Measurements from ENCODE around the gene SLC25A52. TPM values are rescaled to one million over a fixed set of nuclear protein-coding genes. Genes with fewer than 3 reads are reported as not detected.
"Not testable (repeated sequence)": the region's sequence is repeated elsewhere in the genome, so short reads cannot be mapped to it uniquely, and the experiment has no call there.

The SLC25A52 gene
- total RNA-seq, 4 donors from 2014 or later, result 0.83 TPM; not detected in 3

GRCh38 chr18:31738460-31739407 lies 21.9 kb downstream of the SLC25A52 start:
- TF ChIP-seq EP300 (IDR thresholded peaks at IDR 0.05), result no peak
- no peak for TF ChIP-seq POLR2A (IDR thresholded peaks at IDR 0.05; ENCODE audit: low read depth)
- no peak for TF ChIP-seq POLR2AphosphoS5 (IDR thresholded peaks at IDR 0.05)
- TF ChIP-seq, protein P1, sequence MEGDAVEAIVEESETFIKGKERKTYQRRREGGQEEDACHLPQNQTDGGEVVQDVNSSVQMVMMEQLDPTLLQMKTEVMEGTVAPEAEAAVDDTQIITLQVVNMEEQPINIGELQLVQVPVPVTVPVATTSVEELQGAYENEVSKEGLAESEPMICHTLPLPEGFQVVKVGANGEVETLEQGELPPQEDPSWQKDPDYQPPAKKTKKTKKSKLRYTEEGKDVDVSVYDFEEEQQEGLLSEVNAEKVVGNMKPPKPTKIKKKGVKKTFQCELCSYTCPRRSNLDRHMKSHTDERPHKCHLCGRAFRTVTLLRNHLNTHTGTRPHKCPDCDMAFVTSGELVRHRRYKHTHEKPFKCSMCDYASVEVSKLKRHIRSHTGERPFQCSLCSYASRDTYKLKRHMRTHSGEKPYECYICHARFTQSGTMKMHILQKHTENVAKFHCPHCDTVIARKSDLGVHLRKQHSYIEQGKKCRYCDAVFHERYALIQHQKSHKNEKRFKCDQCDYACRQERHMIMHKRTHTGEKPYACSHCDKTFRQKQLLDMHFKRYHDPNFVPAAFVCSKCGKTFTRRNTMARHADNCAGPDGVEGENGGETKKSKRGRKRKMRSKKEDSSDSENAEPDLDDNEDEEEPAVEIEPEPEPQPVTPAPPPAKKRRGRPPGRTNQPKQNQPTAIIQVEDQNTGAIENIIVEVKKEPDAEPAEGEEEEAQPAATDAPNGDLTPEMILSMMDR (IDR thresholded peaks at IDR 0.05), result no peak
- no peaks in the 10 kb centered on the region for H3K36me3 ChIP-seq
- no peaks in the 10 kb centered on the region for H3K4me1 ChIP-seq
- H3K9me3 ChIP-seq, result no peaks in the 10 kb centered on the region
- 94% methylated on average over 11 of the region's 11 CpGs for WGBS
- no peaks in the 10 kb centered on the region for H3K27me3 ChIP-seq
- no peak overlapping the region for H3K4me3 ChIP-seq
- H3K27ac ChIP-seq (replicated peaks in 1 of 4), result no peak overlapping the region
- DNase-seq (ENCODE audit: extremely low spot score), result no peak
- intact Hi-C loops (cut with DNase I), result no loop called here

GRCh38 chr18:31736630-31737029 lies 24.1 kb downstream of the SLC25A52 start:
- H3K9me3 ChIP-seq, result no peaks in the 10 kb centered on the region
- H3K4me1 ChIP-seq, result no peaks in the 10 kb centered on the region
- no peak overlapping the region for H3K4me3 ChIP-seq
- no peaks in the 10 kb centered on the region for H3K27me3 ChIP-seq
- intact Hi-C loops (cut with DNase I), result no loop called here
- 56% methylated on average over 2 of the region's 2 CpGs for WGBS
- DNase-seq (ENCODE audit: extremely low spot score), result no peak
- TF ChIP-seq EP300 (IDR thresholded peaks at IDR 0.05) (no peak), POLR2AphosphoS5 (IDR thresholded peaks at IDR 0.05) (no peak), POLR2A (IDR thresholded peaks at IDR 0.05; ENCODE audit: low read depth) (no peak)
- TF ChIP-seq, protein P1 (IDR thresholded peaks at IDR 0.05), result no peak
- H3K36me3 ChIP-seq, result no peaks in the 10 kb centered on the region
- no peak overlapping the region for H3K27ac ChIP-seq (replicated peaks in 1 of 4)

DNA sequence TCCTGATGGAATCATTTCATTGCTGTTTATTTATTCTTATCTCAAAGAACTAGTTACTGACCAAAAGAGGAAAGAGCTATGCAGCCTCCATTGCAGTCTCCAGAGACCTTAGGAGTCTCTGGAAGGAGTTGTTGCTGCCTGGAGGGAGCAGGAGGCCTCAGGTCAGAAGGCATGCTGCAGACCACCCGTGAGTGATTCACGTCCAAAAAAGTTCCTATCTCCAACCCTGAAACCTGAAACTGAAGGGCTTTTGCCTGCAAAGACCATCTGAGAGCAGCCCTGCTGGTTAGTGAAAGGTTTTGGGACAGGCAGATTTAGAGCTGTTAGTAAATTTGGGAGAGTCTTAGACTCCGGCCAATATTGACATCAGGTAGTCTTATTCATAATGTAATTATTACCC lies 29.1 kb downstream of the SLC25A52 start:
- Histone ChIP-seq H3K4me3 (no peak overlapping the region), H3K27ac (replicated peaks in 1 of 4) (no peak overlapping the region), H3K4me1 (no peaks in the 10 kb centered on the region), H3K36me3 (no peaks in the 10 kb centered on the region), H3K9me3 (no peaks in the 10 kb centered on the region), H3K27me3 (no peaks in the 10 kb centered on the region)
- no peak for TF ChIP-seq POLR2AphosphoS5 (IDR thresholded peaks at IDR 0.05)
- TF ChIP-seq, protein P1 (IDR thresholded peaks at IDR 0.05), result no peak
- TF ChIP-seq POLR2A (IDR thresholded peaks at IDR 0.05; ENCODE audit: low read depth), result no peak
- no peak for TF ChIP-seq EP300 (IDR thresholded peaks at IDR 0.05)
- no peak for DNase-seq (ENCODE audit: extremely low spot score)
- 46% methylated on average over 3 of the region's 3 CpGs for WGBS
- intact Hi-C loops (cut with DNase I), result no loop called here

- H3K4me3 ChIP-seq; H3K27me3 ChIP-seq; H3K4me1 ChIP-seq; intact Hi-C loops (cut with DNase I); H3K27ac ChIP-seq (replicated peaks in 1 of 4); H3K36me3 ChIP-seq; DNase-seq (ENCODE audit: extremely low spot score); H3K9me3 ChIP-seq: not testable (repeated sequence)
- WGBS, result 94% methylated on average over 2 of the region's 2 CpGs
Measured at GRCh38 chr18:31729196-31729595, 31.5 kb downstream of the SLC25A52 start.

DNA sequence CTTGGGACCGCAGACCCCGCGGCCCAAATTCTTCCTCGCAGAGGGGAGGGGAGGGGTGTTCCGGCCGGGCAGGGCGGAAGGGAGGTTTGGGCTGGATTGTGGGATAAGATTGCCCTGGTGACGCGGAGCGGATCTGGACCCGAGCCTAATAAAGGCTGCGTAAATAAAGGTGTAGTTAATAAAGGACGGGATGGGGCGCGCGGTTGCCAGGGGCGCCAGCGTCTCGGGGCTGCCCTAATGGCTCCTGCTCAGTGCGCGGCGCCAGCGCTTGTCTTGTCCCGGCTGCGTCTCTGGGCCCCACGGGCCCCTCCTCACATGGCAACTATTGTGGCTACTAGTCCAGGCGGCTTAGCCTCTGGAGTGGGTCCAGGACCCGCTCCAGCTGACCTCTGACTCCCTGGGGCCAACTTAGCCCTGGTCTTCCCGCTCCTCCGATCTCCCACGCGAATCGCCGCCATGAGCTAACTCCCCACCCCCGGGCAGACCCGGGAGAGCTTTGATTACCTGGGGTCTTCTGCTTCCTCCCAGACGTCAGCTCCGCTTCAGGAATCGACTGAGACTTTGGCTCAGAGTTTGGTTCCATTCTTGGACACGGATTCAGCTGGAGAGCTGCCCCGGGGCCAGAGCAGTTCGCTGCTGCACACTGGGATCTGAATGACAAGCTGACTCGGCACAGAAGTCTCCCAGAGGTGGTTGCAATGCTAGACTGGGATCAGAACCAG lies 36.5 kb downstream of the SLC25A52 start:
- Histone ChIP-seq H3K27ac (replicated peaks in 1 of 4) (peak overlapping the region; percentile 53 to 67 (median 56)), H3K4me1 (peaks cover 4 to 22% (median 19%) of the 10 kb centered on the region in 4 donors), H3K4me3 (peak overlapping the region; percentile 56 to 70 (median 68)), H3K9me3 (peaks cover 0 to 4% (median 2%) of the 10 kb centered on the region in 4 donors), H3K27me3 (no peaks in the 10 kb centered on the region), H3K36me3 (no peaks in the 10 kb centered on the region)
- intact Hi-C loops (cut with DNase I), result loop anchor here (2.0 to 5.0 kb wide), 2 partner anchors 37 to 167 kb away; no protein-coding TSS in a partner anchor
- TF ChIP-seq EP300 (IDR thresholded peaks at IDR 0.05), result no peak
- TF ChIP-seq, protein P1 (IDR thresholded peaks at IDR 0.05), result no peak
- TF ChIP-seq POLR2AphosphoS5 (IDR thresholded peaks at IDR 0.05), result no peak
- no peak for TF ChIP-seq POLR2A (IDR thresholded peaks at IDR 0.05; ENCODE audit: low read depth)
- DNase-seq (ENCODE audit: extremely low spot score), result no peak
- 35% methylated on average over 31 of the region's 43 CpGs for WGBS

All from esophagus muscularis mucosa (tissue), 4 donors.